B cell (primary cell): ENCODE data around the gene NAIF1. TPM values are rescaled to one million over a fixed set of nuclear protein-coding genes. Genes with fewer than 3 reads are reported as not detected.
A peak's percentile ranks its signal among the peaks of the same experiment; 100 is the strongest.

ENCODE experiments used
- ATAC-seq: fragments of 200-7000 bp; cut with Tn5 transposase; one replicate; pipeline ENCODE4 v1.10.0; 2021; ENCODE audit warnings: low read depth, mild to moderate bottlenecking, moderate number of reproducible peaks, moderate library complexity
- CTCF ChIA-PET: fragments of 350-600 bp; sonication (Branson Sonifier 250); formaldehyde crosslinking; loops from one replicate; lab custom pipeline; 2021; ENCODE audit warnings: antibody characterized with exemption, inconsistent platforms; lab: Charles Lee
- POLR2A ChIA-PET: fragments of 350-600 bp; sonication (Branson Sonifier 250); formaldehyde crosslinking; loops from one replicate; lab custom pipeline; 2021; ENCODE audit warnings: antibody characterized with exemption; lab: Charles Lee
- DNase-seq: peaks from one replicate; pipeline ENCODE4 v3.0.0; 2013
- H2AFZ ChIP-seq: 2 replicates; pipeline ENCODE4 v1.6.1; 2012; ENCODE audit warnings: mild to moderate bottlenecking, low read depth, low read length; ENCODE audit not compliant: insufficient read depth, poor library complexity, severe bottlenecking
- H3K27ac ChIP-seq, 2 donors: 1 replicate in 1 of 2; 2 replicates in 1 of 2; pipeline ENCODE4 v1.5.1; 2012 to 2013; ENCODE audit warnings: low read length in 2 of 2, mild to moderate bottlenecking in 2 of 2, moderate library complexity in 1 of 2
- H3K27me3 ChIP-seq, 4 experiments: fragments of 200-600 bp in 1 of 4; sonication (generic) in 1 of 4; replicated peaks in 1 of 4; 1 replicate in 2 of 4; 2 replicates in 2 of 4; pipeline versions ENCODE4 v1.6.1 to v1.7.0; 2013 to 2016; ENCODE audit warnings: low read length in 3 of 4, mild to moderate bottlenecking in 2 of 4, mixed read lengths in 1 of 4, moderate library complexity in 1 of 4; ENCODE audit not compliant: insufficient read depth in 4 of 4, control insufficient read depth in 3 of 4; ENCODE audit errors: control extremely low read depth in 1 of 4
- H3K36me3 ChIP-seq, 2 experiments: replicated peaks in 1 of 2; 1 replicate in 1 of 2; 2 replicates in 1 of 2; pipeline versions ENCODE4 v1.6.1 to v1.7.1; 2013; ENCODE audit warnings: low read length in 1 of 2; ENCODE audit not compliant: insufficient read depth in 2 of 2, control insufficient read depth in 1 of 2; ENCODE audit errors: control extremely low read depth in 1 of 2, extremely low read depth in 1 of 2
- H3K4me1 ChIP-seq, 2 donors: fragments of 200-600 bp in 1 of 2; sonication (generic) in 1 of 2; 1 replicate in 1 of 2; 2 replicates in 1 of 2; pipeline versions ENCODE4 v1.5.1 to v1.6.1; 2013 to 2017; ENCODE audit warnings: low read length in 2 of 2; ENCODE audit not compliant: control insufficient read depth in 2 of 2, insufficient read depth in 2 of 2
- H3K4me2 ChIP-seq: replicated peaks from 2 replicates; pipeline ENCODE3; 2012; ENCODE audit warnings: mild to moderate bottlenecking, low read depth, low read length; ENCODE audit not compliant: poor library complexity, severe bottlenecking
- H3K4me3 ChIP-seq, 5 experiments: fragments of 200-600 bp in 1 of 5; sonication (generic) in 1 of 5; 1 replicate in 3 of 5; 2 replicates in 2 of 5; pipeline versions ENCODE4 v1.5.1 to v1.7.0; 2011 to 2016; ENCODE audit warnings: low read length in 4 of 5, mild to moderate bottlenecking in 4 of 5, low read depth in 2 of 5, control low read depth in 1 of 5, moderate library complexity in 1 of 5; ENCODE audit not compliant: insufficient read depth in 1 of 5; ENCODE audit errors: control extremely low read depth in 1 of 5, extremely low read depth in 1 of 5
- H3K79me2 ChIP-seq: fragments of 200-600 bp; sonication (generic); one replicate; pipeline ENCODE4 v1.6.0; 2016; ENCODE audit warnings: low read length; ENCODE audit not compliant: control insufficient read depth, insufficient read depth
- H3K9ac ChIP-seq: fragments of 200-600 bp; sonication (generic); 2 replicates; pipeline ENCODE4 v1.6.1; 2017; ENCODE audit warnings: mild to moderate bottlenecking, low read length, moderate library complexity
- H3K9me3 ChIP-seq, 3 donors: one replicate each; pipeline versions ENCODE4 v1.6.1 to v1.7.1; 2013; ENCODE audit warnings: low read length in 2 of 3; ENCODE audit not compliant: control insufficient read depth in 2 of 3, insufficient read depth in 1 of 3; ENCODE audit errors: control extremely low read depth in 1 of 3
- H4K20me1 ChIP-seq: 2 replicates; pipeline ENCODE4 v1.6.0; 2012; ENCODE audit warnings: mild to moderate bottlenecking, low read length; ENCODE audit not compliant: insufficient read depth, control insufficient read depth, poor library complexity, severe bottlenecking
- H3K27ac Mint-ChIP-seq: one replicate; pipeline ENCODE4 v1.8.0; 2021; ENCODE audit warnings: mixed read lengths
- H3K27me3 Mint-ChIP-seq: one replicate; pipeline ENCODE4 v1.8.0; 2021; ENCODE audit warnings: mixed read lengths
- H3K4me1 Mint-ChIP-seq: one replicate; pipeline ENCODE4 v1.8.0; 2021; ENCODE audit warnings: mixed read lengths
- H3K4me3 Mint-ChIP-seq: one replicate; pipeline ENCODE4 v1.8.0; 2021; ENCODE audit warnings: mixed read lengths
- H3K9me3 Mint-ChIP-seq: one replicate; pipeline ENCODE4 v1.8.0; 2022; ENCODE audit warnings: mixed read lengths; ENCODE audit not compliant: insufficient read depth
- EZH2 ChIP-seq: IDR thresholded peaks from 2 replicates; pipeline ENCODE4 v1.6.1; 2012; ENCODE audit warnings: borderline replicate concordance, low read depth, mild to moderate bottlenecking, moderate library complexity, low read length; ENCODE audit not compliant: insufficient read depth, poor library complexity, severe bottlenecking
- WGBS: methylation state at CpG from one replicate; pipeline ENCODE4 v1.1.5; 2013; ENCODE audit warnings: missing lambda C conversion rate; ENCODE audit not compliant: insufficient coverage; 5-methylcytosine and 5-hydroxymethylcytosine counted together
- intact Hi-C: fragments of 100-400 bp; cut with micrococcal nuclease; formaldehyde crosslinking; loops from one replicate; pipeline ENCODE4 v1.10.0; 2022
- polyA plus RNA-seq: library from polyadenylated mRNA; depleted of rRNA; stranded (reverse); fragments of >200 nt; gene quantifications from 2 replicates; pipeline ENCODE4 v1.2.3, GENCODE V29; 2012
- total RNA-seq, 2 donors: library from RNA; stranded (reverse); fragments of 120-200 nt in 1 of 2; gene quantifications; 1 replicate in 1 of 2; 2 replicates in 1 of 2; pipeline versions ENCODE4 v1.2.3 to v1.2.4, GENCODE V29; 2013 to 2022
- TF ChIP-seq, protein P1 (sequence below): fragments of 200-600 bp; IDR thresholded peaks from one replicate; pipeline ENCODE4 v1.8.0; 2022; ENCODE audit warnings: antibody characterized with exemption, mild to moderate bottlenecking

The NAIF1 gene
- total and polyA plus RNA-seq, 2 donors (not counting 1 experiment from before 2014, with no cell fraction given), result 11.4 to 16.6 TPM

DNA sequence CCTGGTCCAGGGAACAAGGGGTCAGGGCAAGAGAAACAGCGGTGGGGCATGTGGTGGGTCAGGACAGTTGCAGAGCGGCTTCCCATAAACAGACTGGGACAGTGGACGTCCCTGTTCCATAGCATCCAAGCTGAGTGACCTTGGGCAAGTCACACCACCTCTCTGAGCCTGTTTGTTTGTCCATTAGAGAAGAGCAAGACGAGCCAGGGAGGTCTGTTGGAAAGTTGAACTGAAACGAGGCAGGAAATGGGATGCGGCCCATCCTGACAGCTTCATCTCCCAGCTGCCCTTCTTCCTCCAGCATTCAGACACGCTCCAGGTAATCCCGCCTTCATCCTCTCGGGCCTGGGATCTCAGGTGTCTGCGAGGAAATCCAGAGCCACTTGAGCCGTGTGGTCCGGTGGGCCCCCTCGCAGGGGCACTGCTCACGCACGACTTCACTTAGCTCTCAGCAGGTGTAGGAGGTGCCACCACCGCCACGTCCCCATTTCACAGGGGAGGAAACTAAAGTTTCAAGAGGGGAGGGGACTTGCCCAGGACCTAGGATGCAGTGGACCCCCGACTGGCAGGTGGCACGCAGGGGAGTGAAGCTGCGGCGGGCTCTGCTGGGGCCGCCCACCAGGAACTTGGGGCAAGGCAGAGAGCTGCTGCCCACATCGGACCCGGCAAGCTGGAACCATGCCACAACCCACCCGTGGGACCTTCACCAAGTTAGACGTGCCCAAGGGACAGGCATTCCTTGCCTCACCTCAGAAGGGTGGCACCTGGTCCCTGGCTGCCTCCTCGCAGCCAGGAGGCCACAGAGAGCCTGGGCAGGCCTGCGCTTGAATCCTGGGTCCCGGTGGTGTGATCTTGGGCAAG, 47.4 kb upstream of the NAIF1 start:
- ChIA-PET CTCF (interaction anchor here (0.6 to 5.7 kb wide), 9 partner anchors 13 to 182 kb away, joined by 3 to 49 read pairs (median 8); partner anchors contain the start of gene PTGES2), POLR2A (interaction anchor here (1.6 to 1.9 kb wide), 2 partner anchors 13 to 20 kb away, joined by 5 to 12 read pairs; partner anchors contain the start of gene PTGES2)
- WGBS, result 75% methylated on average over 26 of the region's 29 CpGs
- intact Hi-C loops, result loop anchor here (5.0 kb wide), 2 partner anchors 137 to 157 kb away; no protein-coding TSS in a partner anchor
- H3K27me3 Mint-ChIP-seq, result no peaks in the 10 kb centered on the region
- no peak for ATAC-seq
- TF ChIP-seq, protein P1, sequence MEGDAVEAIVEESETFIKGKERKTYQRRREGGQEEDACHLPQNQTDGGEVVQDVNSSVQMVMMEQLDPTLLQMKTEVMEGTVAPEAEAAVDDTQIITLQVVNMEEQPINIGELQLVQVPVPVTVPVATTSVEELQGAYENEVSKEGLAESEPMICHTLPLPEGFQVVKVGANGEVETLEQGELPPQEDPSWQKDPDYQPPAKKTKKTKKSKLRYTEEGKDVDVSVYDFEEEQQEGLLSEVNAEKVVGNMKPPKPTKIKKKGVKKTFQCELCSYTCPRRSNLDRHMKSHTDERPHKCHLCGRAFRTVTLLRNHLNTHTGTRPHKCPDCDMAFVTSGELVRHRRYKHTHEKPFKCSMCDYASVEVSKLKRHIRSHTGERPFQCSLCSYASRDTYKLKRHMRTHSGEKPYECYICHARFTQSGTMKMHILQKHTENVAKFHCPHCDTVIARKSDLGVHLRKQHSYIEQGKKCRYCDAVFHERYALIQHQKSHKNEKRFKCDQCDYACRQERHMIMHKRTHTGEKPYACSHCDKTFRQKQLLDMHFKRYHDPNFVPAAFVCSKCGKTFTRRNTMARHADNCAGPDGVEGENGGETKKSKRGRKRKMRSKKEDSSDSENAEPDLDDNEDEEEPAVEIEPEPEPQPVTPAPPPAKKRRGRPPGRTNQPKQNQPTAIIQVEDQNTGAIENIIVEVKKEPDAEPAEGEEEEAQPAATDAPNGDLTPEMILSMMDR, result no peak
- no peak for TF ChIP-seq EZH2
- peak overlapping the region; percentile 37 for H3K4me3 Mint-ChIP-seq
- Histone ChIP-seq H2AFZ (peak overlapping the region; percentile 26), H3K9me3 (peaks cover 0 to 6% (median 0%) of the 10 kb centered on the region in 3 donors), H3K79me2 (peaks cover 8% of the 10 kb centered on the region), H3K4me3 (no peak overlapping the region), H3K36me3 (peaks cover 2 to 5% of the 10 kb centered on the region in 2 experiments), H3K27ac (peak overlapping the region; percentile 68 to 70), H3K4me1 (peaks cover 37 to 42% of the 10 kb centered on the region in 2 donors), H3K4me2 (peak overlapping the region; percentile 65), H4K20me1 (peaks cover 6% of the 10 kb centered on the region), H3K9ac (no peak overlapping the region), H3K27me3 (no peaks in the 10 kb centered on the region)
- no peak for DNase-seq
- no peaks in the 10 kb centered on the region for H3K9me3 Mint-ChIP-seq
- peak overlapping the region; percentile 76 for H3K27ac Mint-ChIP-seq
- peaks cover 43% of the 10 kb centered on the region for H3K4me1 Mint-ChIP-seq
